IgD-negative memory B cell (primary cell): ENCODE measurements around the gene STX2. TPM values are rescaled to one million over a fixed set of nuclear protein-coding genes. Genes with fewer than 3 reads are reported as not detected.

Experiments
- H3K27ac Mint-ChIP-seq, 3 donors: one replicate each; pipeline ENCODE4 v1.8.0; 2020 to 2022; ENCODE audit warnings: mild to moderate bottlenecking in 3 of 3, mixed read lengths in 3 of 3, moderate library complexity in 1 of 3
- H3K27me3 Mint-ChIP-seq: one replicate; pipeline ENCODE4 v1.8.0; 2021; ENCODE audit warnings: mixed read lengths
- H3K36me3 Mint-ChIP-seq: one replicate; pipeline ENCODE4 v1.8.0; 2020; ENCODE audit warnings: mild to moderate bottlenecking, mixed read lengths
- H3K4me1 Mint-ChIP-seq, 3 donors: one replicate each; pipeline ENCODE4 v1.8.0; 2020 to 2022; ENCODE audit warnings: mixed read lengths in 3 of 3, mild to moderate bottlenecking in 1 of 3
- H3K4me3 Mint-ChIP-seq, 4 donors: one replicate each; pipeline ENCODE4 v1.8.0; 2020 to 2022; ENCODE audit warnings: mild to moderate bottlenecking in 4 of 4, mixed read lengths in 4 of 4, moderate library complexity in 3 of 4
- H3K9me3 Mint-ChIP-seq, 3 donors: one replicate each; pipeline ENCODE4 v1.8.0; 2020 to 2021; ENCODE audit warnings: mixed read lengths in 3 of 3, mild to moderate bottlenecking in 1 of 3
- polyA plus RNA-seq: library from polyadenylated mRNA; unstranded; fragments of 300-500 nt; fragmentation: Illumina TruSeq; gene quantifications from one replicate; pipeline ENCODE4 v1.2.3, GENCODE V29; 2021

The STX2 gene
- polyA plus RNA-seq, 1 donor from 2014 or later, result 6.2 TPM

DNA sequence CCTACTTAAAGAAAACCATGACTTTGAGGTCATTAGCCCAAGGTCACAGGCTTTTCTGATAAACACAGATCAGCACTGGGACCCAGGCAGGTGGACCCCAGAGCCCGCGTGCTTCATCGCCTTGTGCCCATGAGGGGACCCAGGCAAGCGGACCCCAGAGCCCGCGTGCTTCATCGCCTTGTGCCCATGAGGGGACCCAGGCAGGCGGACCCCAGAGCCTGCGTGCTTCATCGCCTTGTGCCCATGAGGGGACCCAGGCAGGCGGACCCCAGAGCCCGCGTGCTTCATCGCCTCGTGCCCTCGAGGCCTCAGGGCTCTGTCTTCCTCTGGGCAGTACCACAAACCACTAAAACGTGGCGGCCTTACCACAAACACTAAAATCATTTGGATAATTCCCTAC is 31.7 kb downstream of the STX2 start:
- H3K27ac Mint-ChIP-seq, result peak overlapping the region in 1 of 3 donors; percentile 19
- no peak overlapping the region for H3K4me3 Mint-ChIP-seq
- peaks cover 22% of the 10 kb centered on the region for H3K36me3 Mint-ChIP-seq
- peaks cover 0 to 3% (median 3%) of the 10 kb centered on the region in 3 donors for H3K4me1 Mint-ChIP-seq
- H3K27me3 Mint-ChIP-seq, result no peaks in the 10 kb centered on the region
- peaks cover 0 to 5% (median 0%) of the 10 kb centered on the region in 3 donors for H3K9me3 Mint-ChIP-seq

DNA sequence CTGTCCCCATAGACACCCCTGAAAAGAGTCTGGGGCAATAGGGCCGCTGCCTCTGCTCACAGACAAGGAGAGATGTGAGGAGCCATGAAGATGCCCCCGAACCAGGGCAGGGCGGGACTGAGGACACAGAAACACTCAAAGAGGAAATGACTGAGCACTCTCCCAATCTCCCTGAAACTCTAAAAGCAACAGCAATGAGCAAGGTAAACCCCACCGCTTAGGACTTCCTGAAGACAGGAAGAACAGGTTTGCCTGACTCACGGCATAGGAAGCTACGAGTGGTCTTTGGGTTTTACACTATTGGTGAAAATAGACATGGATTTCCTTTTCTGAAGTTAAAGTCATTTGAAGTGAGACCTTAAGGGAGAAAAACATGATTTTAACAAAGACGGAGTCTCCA is 32.5 kb downstream of the STX2 start:
- Mint-ChIP-seq H3K27ac (peak overlapping the region in 1 of 3 donors; percentile 19), H3K9me3 (peaks cover 0 to 5% (median 0%) of the 10 kb centered on the region in 3 donors), H3K36me3 (peaks cover 22% of the 10 kb centered on the region), H3K27me3 (no peaks in the 10 kb centered on the region), H3K4me3 (no peak overlapping the region), H3K4me1 (peaks cover 0 to 3% (median 3%) of the 10 kb centered on the region in 3 donors)

DNA sequence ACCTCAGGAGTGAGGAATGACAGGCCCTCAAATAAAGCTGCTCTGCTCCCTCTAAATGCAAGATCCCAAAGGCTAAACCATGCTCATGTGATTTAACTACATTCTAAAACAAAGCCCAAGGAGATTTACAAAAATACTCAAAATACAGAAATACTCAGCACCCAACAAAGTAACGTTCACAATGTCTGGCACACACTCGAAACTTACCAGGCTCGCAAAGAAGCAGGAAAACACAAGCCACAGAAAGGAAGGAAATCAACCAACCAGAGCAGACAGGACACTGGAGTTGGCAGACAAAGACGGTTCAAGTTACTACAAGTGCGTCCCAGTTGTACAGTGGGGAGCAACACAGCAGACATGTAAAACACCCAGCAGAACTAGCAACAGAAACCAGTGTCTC is 33.4 kb downstream of the STX2 start:
- Mint-ChIP-seq H3K27ac (no peak overlapping the region), H3K4me3 (no peak overlapping the region), H3K9me3 (peaks cover 0 to 5% (median 0%) of the 10 kb centered on the region in 3 donors), H3K27me3 (no peaks in the 10 kb centered on the region), H3K36me3 (peaks cover 22% of the 10 kb centered on the region), H3K4me1 (peaks cover 0 to 3% (median 3%) of the 10 kb centered on the region in 3 donors)

DNA sequence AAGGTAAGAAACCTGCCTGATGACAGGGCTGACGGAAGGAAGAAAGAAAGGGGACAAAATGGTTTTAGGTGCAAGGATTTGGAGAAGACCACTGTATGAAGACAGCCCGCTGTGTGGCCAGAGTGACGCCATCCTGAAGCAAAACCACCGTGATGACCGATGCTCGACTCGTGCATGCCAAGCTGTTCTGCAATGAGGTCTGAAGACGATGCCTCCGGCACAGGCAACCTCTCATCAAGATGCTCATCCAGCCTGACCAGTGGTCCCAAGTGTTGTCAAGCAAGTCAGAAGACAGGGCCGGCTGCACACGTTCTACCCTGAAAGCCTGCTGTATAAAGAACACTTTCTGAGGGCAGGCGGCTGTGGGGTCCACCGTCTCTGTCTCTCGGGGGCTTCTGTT is 34.8 kb downstream of the STX2 start:
- no peak overlapping the region for H3K4me3 Mint-ChIP-seq
- H3K36me3 Mint-ChIP-seq, result peaks cover 21% of the 10 kb centered on the region
- peaks cover 0 to 3% (median 3%) of the 10 kb centered on the region in 3 donors for H3K4me1 Mint-ChIP-seq
- no peaks in the 10 kb centered on the region for H3K27me3 Mint-ChIP-seq
- no peak overlapping the region for H3K27ac Mint-ChIP-seq
- peaks cover 0 to 5% (median 0%) of the 10 kb centered on the region in 3 donors for H3K9me3 Mint-ChIP-seq

DNA sequence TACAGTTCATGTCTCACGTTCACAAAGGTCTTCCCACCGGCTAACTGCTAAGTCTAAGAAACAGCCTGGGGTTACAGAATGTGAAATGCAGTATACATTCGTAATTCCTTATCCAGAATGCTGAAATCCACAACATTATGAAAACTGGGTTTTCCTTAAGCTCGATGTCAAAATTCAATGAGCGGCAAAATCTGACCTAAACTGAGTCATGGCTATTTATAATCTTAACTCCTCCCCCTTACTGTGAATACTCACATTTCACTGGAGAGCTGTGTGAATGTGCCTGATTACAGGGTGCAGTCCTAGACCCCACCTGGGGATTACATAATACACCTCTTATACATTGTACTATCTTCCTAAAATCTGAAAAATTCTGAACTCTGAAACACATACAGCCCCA is 35.3 kb downstream of the STX2 start:
- Mint-ChIP-seq H3K36me3 (peaks cover 17% of the 10 kb centered on the region), H3K4me3 (no peak overlapping the region), H3K9me3 (peaks cover 0 to 5% (median 0%) of the 10 kb centered on the region in 3 donors), H3K27ac (no peak overlapping the region), H3K4me1 (peaks cover 0 to 3% (median 3%) of the 10 kb centered on the region in 3 donors), H3K27me3 (no peaks in the 10 kb centered on the region)

DNA sequence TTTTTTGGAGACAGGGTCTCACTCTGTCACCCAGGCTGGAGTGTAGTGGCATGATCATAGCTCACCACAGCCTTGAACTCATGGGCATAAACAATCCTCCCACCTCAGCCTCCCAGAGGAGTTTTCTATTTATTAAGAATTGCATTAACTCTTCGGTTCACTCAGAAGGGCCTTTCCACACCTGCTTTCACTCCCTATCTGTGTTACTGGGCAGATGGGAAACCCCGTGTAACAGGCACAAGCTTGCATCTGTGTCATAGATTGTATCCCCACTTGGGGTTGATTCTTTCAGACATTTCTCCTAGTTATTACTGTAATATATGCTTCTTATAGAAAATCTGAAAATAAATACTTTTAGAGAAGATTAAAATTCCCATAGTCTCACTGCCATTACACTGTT is 38.7 kb downstream of the STX2 start:
- H3K4me1 Mint-ChIP-seq, result peaks cover 0 to 6% (median 1%) of the 10 kb centered on the region in 3 donors
- H3K27ac Mint-ChIP-seq, result no peak overlapping the region
- no peaks in the 10 kb centered on the region for H3K9me3 Mint-ChIP-seq
- H3K4me3 Mint-ChIP-seq, result no peak overlapping the region
- H3K36me3 Mint-ChIP-seq, result peaks cover 9% of the 10 kb centered on the region
- no peaks in the 10 kb centered on the region for H3K27me3 Mint-ChIP-seq

DNA sequence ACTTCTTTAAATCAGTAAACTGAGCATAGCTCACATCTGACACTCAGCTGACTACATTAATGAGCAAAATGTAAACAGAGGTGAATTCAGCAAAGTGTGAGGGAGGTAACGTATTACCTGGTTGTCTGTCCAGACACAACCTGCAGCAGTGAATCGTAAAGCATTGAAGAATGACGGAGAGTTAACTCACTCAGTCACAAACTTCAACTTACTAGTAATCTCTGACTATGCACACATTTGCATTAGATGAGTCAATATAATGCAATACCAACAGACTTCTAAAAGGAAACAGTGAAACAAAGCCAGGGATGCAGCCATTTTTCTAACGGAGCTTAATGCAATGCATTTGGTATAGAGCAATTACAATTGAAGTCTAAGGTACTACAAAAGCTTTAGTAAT is 40.0 kb downstream of the STX2 start:
- no peak overlapping the region for H3K4me3 Mint-ChIP-seq
- H3K4me1 Mint-ChIP-seq, result peaks cover 0 to 6% (median 1%) of the 10 kb centered on the region in 3 donors
- peaks cover 7% of the 10 kb centered on the region for H3K36me3 Mint-ChIP-seq
- no peaks in the 10 kb centered on the region for H3K9me3 Mint-ChIP-seq
- H3K27ac Mint-ChIP-seq, result no peak overlapping the region
- no peaks in the 10 kb centered on the region for H3K27me3 Mint-ChIP-seq

DNA sequence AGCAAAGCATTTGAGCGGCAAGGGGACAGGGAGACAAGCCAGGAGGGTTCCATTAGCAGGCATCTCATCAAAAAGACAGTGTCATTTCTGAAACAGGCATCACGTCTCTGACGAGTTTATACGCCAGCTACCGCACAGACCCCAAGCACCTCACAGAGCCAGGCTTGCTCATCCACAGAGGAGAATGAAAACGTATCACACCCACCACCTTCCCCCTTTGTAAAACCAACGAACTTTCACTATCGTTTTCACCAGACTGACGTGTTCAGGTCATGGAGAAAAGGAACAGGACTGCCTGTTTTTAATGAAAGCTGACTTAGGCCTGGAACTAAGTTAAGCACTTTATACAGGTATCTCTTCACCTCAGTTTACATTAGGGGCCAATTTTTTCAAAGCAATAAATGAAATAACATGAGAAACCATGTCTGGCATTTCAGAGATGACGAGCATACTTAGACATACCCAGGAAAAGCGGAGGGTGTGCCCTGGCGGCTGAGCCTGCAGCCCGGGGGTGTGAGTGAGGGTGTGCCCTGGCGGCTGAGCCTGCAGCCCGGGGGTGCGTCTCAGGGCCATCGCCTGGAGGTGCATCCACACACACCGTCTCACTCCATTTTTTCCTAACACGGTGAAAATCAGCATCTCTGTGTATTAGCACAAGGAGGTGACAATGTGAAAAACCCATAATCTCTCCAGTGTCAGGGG is 41.9 kb downstream of the STX2 start:
- Mint-ChIP-seq H3K27ac (peak overlapping the region in 1 of 3 donors; percentile 39), H3K4me3 (peak overlapping the region in 3 of 4 donors; percentile 12 to 61 (median 27)), H3K27me3 (no peaks in the 10 kb centered on the region), H3K36me3 (peaks cover 9% of the 10 kb centered on the region), H3K4me1 (peaks cover 0 to 6% (median 1%) of the 10 kb centered on the region in 3 donors), H3K9me3 (no peaks in the 10 kb centered on the region)

DNA sequence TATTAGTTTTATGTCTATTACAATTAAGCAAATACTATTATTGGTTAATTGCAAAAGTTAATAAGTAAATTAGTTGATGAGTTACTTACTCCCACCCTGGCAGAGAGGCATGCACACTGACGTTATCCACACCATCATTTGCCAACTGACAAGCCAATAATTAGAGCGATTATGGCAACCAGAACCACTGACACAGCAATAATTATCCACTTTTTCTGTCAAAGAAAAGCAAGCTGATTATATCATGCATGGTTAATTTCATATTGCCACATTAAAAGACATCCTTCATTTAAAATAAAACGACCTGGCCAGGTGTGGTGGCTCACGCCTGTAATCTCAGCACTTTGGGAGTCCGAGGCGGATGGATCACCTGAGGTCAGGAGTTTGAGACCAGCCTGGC is 43.1 kb downstream of the STX2 start:
- H3K36me3 Mint-ChIP-seq, result peaks cover 9% of the 10 kb centered on the region
- no peak overlapping the region for H3K4me3 Mint-ChIP-seq
- H3K27ac Mint-ChIP-seq, result no peak overlapping the region

DNA sequence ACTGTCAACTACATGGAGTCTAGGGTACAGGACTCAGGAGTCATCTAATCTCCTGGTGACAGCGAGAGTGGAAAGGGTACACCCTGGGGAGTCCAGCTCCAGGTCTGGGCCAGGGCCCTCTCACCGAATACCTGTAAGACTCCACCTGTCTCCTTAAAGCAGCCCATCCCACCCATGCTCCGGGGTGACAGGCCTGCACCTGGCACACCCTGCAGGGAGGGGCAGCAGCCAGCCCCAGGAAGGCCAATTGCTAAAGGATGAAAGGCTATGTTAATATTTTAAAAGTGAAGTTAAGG is 45.5 kb downstream of the STX2 start:
- Mint-ChIP-seq H3K9me3 (no peaks in the 10 kb centered on the region), H3K4me3 (no peak overlapping the region), H3K27ac (no peak overlapping the region), H3K4me1 (peaks cover 0 to 6% (median 1%) of the 10 kb centered on the region in 3 donors), H3K36me3 (peaks cover 6% of the 10 kb centered on the region), H3K27me3 (no peaks in the 10 kb centered on the region)

More for the DNA sequence above, 43.1 kb downstream of the STX2 start:
- Mint-ChIP-seq H3K4me1 (peaks cover 0 to 6% (median 1%) of the 10 kb centered on the region in 3 donors), H3K27me3 (no peaks in the 10 kb centered on the region), H3K9me3 (no peaks in the 10 kb centered on the region)

DNA sequence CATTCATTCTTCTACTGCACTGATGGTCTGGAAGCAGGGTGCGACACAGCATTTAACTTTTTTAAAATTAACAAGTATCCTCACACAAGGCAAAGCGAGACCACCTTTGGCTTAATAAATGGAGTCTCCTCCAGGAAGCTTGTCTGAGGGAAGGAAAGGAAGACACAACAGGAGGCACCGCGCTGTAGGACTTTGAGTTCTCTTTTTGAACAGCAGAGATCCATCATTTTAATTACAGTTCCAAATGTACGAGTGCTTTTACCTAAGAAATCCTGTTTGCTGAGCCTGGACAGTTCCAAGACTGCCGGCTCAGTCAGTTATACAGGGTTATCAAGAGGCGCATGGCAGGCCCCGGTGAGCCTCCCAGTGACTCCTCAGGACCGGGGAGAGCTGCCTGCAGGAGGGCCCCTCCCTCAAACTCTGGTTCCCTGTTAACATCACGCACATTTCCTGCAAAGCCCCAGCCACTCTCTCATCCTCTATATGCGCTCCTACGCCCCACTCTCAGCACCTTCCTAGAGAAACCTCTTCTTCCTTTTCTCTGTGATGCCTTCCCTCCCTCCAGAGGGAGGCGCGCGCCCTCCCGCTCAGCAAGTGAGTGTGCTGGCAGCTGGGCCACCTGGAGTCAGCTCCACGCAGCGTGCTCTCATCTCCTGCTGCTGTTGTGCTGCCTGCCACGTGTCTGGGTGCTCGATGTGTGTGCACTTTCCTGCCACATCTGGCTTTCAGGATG is 46.1 kb downstream of the STX2 start:
- H3K4me3 Mint-ChIP-seq, result no peak overlapping the region
- H3K36me3 Mint-ChIP-seq, result peaks cover 4% of the 10 kb centered on the region
- no peaks in the 10 kb centered on the region for H3K9me3 Mint-ChIP-seq
- H3K27ac Mint-ChIP-seq, result no peak overlapping the region
- H3K4me1 Mint-ChIP-seq, result peaks cover 0 to 5% (median 0%) of the 10 kb centered on the region in 3 donors
- no peaks in the 10 kb centered on the region for H3K27me3 Mint-ChIP-seq

DNA sequence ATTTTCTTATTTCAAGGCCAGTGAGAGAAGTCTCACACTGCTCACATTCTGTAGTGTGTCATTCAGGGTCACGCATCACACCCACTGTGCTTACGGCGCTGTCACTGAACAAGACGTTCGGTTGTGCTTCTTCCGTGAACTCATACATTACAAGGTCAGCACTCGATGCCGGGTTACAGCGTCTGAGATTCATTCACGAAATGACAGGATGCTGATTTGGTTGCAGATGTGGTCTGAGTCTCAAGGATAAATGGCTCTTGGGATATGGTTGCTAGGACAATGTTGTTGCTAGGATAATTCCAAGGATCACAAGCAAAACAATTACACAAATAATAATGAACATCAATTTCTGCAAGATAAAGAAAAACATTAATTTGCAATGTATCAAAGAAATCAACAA is 47.4 kb downstream of the STX2 start:
- no peaks in the 10 kb centered on the region for H3K27me3 Mint-ChIP-seq
- H3K36me3 Mint-ChIP-seq, result peaks cover 4% of the 10 kb centered on the region
- H3K4me1 Mint-ChIP-seq, result no peaks in the 10 kb centered on the region
- no peaks in the 10 kb centered on the region for H3K9me3 Mint-ChIP-seq
- no peak overlapping the region for H3K27ac Mint-ChIP-seq
- no peak overlapping the region for H3K4me3 Mint-ChIP-seq

DNA sequence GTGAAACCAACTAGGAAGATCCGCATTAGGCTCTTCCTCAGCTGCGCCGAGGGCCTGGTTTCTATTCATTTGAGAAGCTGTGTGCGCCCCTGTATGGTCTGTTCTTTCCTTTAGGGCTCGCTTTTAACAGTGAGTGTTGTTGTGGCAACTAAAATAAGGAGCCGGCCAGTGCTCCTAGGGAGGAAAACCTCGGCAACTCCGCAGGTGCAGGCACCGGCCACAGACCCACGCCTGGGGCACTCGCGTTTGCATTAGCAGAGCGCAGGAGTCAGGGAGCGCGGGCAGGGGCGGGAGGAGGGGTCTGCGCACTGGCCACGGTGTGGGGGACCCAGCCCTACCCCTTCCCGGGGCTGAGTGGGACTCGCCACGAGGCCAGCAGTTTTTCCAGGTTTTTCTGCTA is 50.5 kb downstream of the STX2 start:
- Mint-ChIP-seq H3K4me1 (no peaks in the 10 kb centered on the region), H3K36me3 (peaks cover 12% of the 10 kb centered on the region), H3K27me3 (no peaks in the 10 kb centered on the region), H3K27ac (no peak overlapping the region), H3K9me3 (peaks cover 3 to 14% (median 11%) of the 10 kb centered on the region in 3 donors), H3K4me3 (no peak overlapping the region)

DNA sequence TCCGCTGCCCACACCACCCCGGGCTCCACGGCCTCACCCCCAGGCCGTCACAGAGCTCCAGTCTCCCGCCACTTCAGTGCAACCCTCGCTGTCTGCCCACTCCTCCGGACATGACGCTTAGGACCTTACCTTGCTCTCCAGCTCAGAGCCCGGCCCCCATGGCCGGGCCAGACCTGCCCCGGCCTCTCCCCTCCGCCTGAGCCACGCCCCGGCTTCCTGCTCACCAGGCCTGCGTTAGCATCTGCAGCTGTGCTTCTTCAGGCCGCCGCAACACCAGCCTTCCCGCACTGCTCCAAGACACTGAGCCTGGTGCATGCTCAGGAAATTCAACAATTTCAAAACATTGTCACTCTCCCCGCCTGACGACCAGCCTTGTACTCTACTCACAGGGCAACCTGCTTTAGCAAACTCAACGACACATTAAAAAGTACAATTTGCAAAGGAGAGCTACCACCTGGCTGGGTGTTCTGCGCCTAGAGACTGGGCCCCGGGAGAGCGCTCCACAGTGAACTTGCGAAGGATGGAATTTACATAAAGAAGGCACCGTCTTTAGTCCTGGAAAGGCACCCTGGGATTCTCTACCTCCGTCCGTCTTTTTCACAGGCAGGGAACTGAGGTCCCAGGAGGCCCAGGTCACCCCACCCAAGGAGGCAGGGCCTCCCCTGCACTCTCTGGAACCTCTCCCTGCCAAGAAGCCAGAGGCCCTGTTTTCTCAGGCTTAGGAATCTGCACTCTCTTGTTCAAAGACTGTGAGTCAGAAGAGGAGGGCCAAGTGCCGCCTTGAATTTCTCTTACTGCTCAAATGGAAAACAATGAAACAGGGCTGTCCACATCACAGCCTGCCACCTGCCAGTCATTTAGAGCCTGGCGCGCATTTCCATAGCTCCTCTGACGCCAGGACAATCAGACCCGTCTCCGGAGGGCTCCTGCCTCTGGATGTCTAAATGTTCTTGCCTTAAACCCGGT is 51.3 kb downstream of the STX2 start:
- H3K27ac Mint-ChIP-seq, result no peak overlapping the region

DNA sequence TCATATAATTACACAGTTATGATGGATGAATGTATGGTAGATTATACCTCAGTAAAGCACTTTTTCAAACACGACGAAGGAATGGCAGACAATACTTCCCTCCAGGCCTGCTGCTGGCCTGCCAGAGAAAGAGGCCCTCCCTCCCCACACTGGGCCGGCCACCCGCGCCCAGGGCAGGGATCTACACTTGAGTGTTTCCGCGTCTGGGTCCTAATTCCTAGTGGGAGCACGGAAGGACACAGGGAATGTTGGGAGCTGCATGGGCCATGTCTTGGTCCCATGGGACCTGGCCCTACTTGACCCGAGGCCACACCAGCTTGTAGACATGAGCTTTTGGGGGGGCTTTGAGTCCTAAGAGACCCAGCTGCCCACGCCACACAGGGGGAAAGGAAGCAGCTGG is 52.0 kb downstream of the STX2 start:
- no peaks in the 10 kb centered on the region for H3K4me1 Mint-ChIP-seq
- no peak overlapping the region for H3K4me3 Mint-ChIP-seq
- H3K36me3 Mint-ChIP-seq, result peaks cover 12% of the 10 kb centered on the region
- no peaks in the 10 kb centered on the region for H3K27me3 Mint-ChIP-seq
- H3K27ac Mint-ChIP-seq, result no peak overlapping the region
- H3K9me3 Mint-ChIP-seq, result peaks cover 3 to 14% (median 11%) of the 10 kb centered on the region in 3 donors

More for the DNA sequence above, 51.3 kb downstream of the STX2 start:
- Mint-ChIP-seq H3K4me3 (peak overlapping the region in 1 of 4 donors; percentile 72), H3K9me3 (peaks cover 3 to 14% (median 11%) of the 10 kb centered on the region in 3 donors), H3K36me3 (peaks cover 10% of the 10 kb centered on the region), H3K27me3 (no peaks in the 10 kb centered on the region), H3K4me1 (no peaks in the 10 kb centered on the region)
